ENCODE measurements around the gene ARVCF. TPM values are rescaled to one million over a fixed set of nuclear protein-coding genes. Genes with fewer than 3 reads are reported as not detected.

Gene ARVCF
- total and polyA plus RNA-seq, 8 donors, result 18.2 to 40.3 (median 24.4) TPM

DNA sequence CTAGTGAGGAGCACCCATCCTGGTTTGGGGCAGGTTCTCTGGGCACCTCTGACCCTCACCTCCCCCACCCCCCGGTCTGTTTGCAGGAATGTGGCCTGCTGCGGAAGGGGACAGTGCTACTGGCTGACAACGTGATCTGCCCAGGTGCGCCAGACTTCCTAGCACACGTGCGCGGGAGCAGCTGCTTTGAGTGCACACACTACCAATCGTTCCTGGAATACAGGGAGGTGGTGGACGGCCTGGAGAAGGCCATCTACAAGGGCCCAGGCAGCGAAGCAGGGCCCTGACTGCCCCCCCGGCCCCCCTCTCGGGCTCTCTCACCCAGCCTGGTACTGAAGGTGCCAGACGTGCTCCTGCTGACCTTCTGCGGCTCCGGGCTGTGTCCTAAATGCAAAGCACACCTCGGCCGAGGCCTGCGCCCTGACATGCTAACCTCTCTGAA is 48.2 kb downstream of the ARVCF start:
- H3K4me3 ChIP-seq, result no peak overlapping the region
- ATAC-seq (no peak), DNase-seq (peak in 1 of 4 donors; percentile 71)
- H3K36me3 ChIP-seq, result peaks cover 0 to 62% of the 10 kb centered on the region in 2 donors
- no peaks in the 10 kb centered on the region for H3K27me3 ChIP-seq
- TF ChIP-seq CTCF (IDR thresholded peaks at IDR 0.05), result no peak
- H3K4me1 ChIP-seq, result peaks cover 0 to 18% of the 10 kb centered on the region in 2 donors
- H3K27ac ChIP-seq, result no peak overlapping the region
- intact Hi-C loops (cut with DNase I), result loop anchor here in 1 of 2 donors (2.0 kb wide), 1 partner anchor 46 kb away; no protein-coding TSS in a partner anchor
- no peaks in the 10 kb centered on the region for H3K9me3 ChIP-seq

GRCh38 chr22:19967850-19968449 is 48.7 kb downstream of the ARVCF start:
- no peak for ATAC-seq
- peak in 1 of 4 donors; percentile 31 for DNase-seq
- peaks cover 0 to 59% of the 10 kb centered on the region in 2 donors for H3K36me3 ChIP-seq
- peaks cover 0 to 18% of the 10 kb centered on the region in 2 donors for H3K4me1 ChIP-seq
- no peak overlapping the region for H3K4me3 ChIP-seq
- no peak overlapping the region for H3K27ac ChIP-seq
- intact Hi-C loops (cut with DNase I), result loop anchor here in 1 of 2 donors (2.0 kb wide), 1 partner anchor 47 kb away; no protein-coding TSS in a partner anchor
- TF ChIP-seq CTCF (IDR thresholded peaks at IDR 0.05), result no peak
- no peaks in the 10 kb centered on the region for H3K9me3 ChIP-seq
- no peaks in the 10 kb centered on the region for H3K27me3 ChIP-seq

GRCh38 chr22:19966908-19967750 is 49.5 kb downstream of the ARVCF start:
- H3K4me1 ChIP-seq, result peaks cover 5 to 22% of the 10 kb centered on the region in 2 donors
- H3K27ac ChIP-seq, result no peak overlapping the region
- no peak for TF ChIP-seq CTCF (IDR thresholded peaks at IDR 0.05)
- H3K4me3 ChIP-seq, result no peak overlapping the region
- H3K9me3 ChIP-seq, result no peaks in the 10 kb centered on the region
- H3K36me3 ChIP-seq, result peaks cover 0 to 58% of the 10 kb centered on the region in 2 donors
- DNase-seq (peak in 1 of 4 donors; percentile 43), ATAC-seq (no peak)
- H3K27me3 ChIP-seq, result no peaks in the 10 kb centered on the region
- intact Hi-C loops (cut with DNase I), result no loop called here

DNA sequence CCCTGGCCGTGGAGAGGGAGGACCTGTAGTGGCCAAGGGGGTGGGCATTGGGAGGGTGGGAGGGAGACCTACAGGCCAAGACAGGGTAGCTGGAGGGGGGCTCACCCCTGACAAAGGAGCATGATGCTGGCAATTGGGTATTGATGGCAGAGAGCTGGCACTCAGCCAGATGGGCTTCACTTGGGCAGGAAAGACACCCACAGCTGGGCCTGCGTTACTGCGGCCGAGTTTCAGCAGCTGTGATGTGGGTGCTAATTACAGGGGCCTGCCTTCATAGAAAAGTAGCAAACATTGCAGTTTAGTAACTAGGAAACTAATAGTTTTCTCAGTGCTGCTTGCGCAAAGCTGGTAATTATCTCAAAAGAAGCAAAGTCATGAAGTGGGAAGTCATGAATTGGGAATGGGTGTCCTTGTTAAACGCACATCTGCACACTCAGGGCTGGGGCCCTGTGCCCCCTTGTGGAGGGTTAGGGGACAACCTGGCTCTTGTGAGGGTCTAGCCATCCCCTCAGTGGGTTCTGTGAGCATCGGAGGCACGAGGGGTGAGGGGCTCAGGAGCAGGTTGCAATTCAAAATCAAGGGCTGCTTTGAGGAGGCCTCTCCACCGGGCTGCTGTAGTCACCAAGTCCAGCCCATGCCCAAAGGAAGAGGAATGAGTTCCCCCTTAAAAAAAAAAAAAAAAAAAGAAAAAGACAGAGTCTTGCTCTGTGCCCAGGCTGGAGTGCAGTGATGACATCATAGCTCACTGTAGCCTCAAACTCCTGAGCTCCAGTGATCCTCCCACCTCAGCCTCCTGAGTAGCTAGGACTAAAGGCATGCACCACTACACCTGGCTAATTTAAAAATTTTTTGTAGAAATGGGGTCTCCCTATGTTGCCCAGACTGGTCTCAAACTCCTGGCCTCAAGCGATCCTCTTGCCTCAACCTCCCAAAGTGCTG is 50.6 kb downstream of the ARVCF start:
- DNase-seq (peak in 1 of 4 donors; percentile 54), ATAC-seq (no peak)
- no peak for TF ChIP-seq CTCF (IDR thresholded peaks at IDR 0.05)
- H3K27ac ChIP-seq, result no peak overlapping the region
- intact Hi-C loops (cut with DNase I), result no loop called here
- peaks cover 0 to 63% of the 10 kb centered on the region in 2 donors for H3K36me3 ChIP-seq
- no peak overlapping the region for H3K4me3 ChIP-seq
- peaks cover 8 to 20% of the 10 kb centered on the region in 2 donors for H3K4me1 ChIP-seq
- no peaks in the 10 kb centered on the region for H3K9me3 ChIP-seq
- H3K27me3 ChIP-seq, result no peaks in the 10 kb centered on the region
